HG03060 (cell line): ENCODE measurements around the gene GPR22.

Source experiments
- ATAC-seq: cut with Tn5 transposase; IDR thresholded peaks from one replicate; pipeline ENCODE4 v1.9.1; 2021; ENCODE audit warnings: low read depth, moderate number of reproducible peaks; ENCODE audit not compliant: unreplicated experiment

The GPR22 gene

DNA sequence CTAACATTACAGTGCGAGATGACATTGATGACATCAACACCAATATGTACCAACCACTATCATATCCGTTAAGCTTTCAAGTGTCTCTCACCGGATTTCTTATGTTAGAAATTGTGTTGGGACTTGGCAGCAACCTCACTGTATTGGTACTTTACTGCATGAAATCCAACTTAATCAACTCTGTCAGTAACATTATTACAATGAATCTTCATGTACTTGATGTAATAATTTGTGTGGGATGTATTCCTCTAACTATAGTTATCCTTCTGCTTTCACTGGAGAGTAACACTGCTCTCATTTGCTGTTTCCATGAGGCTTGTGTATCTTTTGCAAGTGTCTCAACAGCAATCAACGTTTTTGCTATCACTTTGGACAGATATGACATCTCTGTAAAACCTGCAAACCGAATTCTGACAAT is 4.3 kb downstream of the GPR22 start:
- no peak for ATAC-seq

DNA sequence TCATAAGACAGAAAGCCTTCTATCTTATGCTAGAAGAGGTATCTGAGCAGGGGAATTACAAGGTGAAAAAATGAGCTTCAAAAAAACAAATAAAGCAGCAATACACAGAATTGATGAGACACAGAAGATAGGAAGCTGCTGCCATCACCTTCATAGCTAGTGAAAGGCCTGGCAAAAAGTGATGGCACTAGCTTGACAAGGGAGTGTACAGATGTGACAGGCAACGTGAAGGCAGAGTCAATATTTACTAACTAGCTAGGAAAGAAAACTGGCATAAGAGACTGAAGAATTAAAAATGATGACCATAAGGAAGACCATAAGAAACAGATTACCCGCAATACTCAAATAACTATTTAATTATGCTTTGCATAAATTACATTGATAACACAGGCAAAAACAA is 9.4 kb downstream of the GPR22 start:
- ATAC-seq: no peak

DNA sequence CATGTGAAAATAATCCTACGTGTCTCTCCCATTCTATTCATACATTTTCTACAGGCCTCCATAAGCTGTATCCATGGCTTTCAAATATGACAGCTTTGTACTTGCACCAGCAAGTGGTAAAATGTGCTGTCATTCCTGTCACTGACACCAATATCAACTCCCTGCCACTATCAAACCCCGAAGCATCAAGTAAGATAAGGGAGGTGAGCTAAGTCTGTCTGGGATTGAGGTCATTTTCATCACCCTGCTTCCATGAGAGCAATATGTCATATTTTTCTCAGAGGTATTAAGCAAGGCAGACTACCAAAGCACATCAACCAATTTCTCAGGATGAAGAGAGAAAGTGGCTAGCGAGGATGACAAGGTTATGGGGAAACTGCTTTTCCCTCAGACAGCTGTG is 11.1 kb downstream of the GPR22 start:
- no peak for ATAC-seq

DNA sequence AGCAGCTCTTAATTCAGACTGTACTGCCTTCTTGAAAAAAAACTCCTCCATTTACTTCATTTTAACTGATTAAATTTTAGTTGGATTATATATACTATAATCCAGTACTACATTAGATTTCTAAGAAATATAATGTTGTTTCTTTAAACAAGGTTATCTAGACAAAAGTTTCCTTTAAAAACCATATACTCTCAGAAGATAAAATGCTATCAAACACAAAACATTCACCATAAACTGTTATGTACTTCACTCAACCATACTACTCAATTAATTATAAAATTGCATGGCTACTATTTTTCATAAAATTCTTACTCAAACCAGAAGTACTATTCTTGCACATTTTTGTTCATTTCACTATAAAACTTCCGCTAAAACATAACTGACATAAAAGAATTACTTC is 12.7 kb downstream of the GPR22 start:
- no peak for ATAC-seq

DNA sequence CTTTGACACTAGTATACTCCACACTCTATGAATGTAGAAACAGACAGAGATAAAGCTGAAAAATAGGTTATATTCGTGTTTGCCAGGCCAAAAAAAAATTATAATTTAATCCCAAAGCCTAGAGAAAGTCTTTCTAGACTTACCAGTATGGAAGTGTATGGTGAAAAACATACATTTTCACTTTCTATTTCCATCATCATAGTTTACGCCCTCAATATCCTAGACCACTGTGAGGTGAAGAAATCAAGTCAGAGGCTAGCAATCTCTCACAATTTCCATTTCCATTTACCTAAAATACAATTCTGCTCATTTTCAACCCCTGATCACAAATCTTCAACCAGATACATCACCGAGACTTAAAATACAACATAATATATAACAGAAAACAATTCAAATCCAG is 16.2 kb downstream of the GPR22 start:
- ATAC-seq: no peak

DNA sequence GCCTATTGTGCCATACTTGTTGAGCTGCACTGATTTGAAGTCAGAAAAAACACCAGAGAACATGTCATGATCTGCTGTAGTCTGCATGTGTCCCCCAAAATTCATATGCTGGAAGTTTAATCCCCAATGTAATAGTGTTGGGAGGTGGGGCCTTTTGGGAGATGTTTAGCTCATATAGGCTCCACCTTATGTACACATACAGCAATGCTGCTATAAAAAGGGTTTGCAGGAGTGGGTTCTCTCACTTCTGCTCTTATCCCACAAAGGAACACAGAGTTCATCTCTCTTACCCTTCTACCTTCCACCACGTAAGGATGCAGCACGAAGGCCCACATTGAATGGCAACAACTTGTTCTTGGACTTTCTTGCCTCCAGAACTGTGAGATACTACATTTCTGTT is 23.0 kb downstream of the GPR22 start:
- no peak for ATAC-seq

DNA sequence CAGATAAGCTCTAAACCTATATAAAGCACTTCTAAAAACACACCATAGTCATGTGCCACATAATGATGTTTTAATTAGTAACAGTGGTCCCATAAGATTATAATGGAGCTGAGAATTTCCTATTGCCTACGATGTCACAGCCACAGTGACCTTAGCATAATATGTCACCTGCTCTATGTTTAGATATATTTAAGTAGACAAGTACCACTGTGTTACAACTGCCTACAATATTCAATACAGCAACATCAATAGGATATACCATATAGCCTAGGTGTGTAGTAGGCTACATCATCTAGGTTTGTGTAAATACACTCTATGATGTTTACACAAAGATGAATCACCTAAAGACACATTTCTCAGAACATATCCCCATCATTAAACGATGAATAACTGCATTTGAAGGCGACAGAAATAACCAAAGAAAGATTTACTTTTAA is 24.5 kb downstream of the GPR22 start:
- ATAC-seq: no peak

DNA sequence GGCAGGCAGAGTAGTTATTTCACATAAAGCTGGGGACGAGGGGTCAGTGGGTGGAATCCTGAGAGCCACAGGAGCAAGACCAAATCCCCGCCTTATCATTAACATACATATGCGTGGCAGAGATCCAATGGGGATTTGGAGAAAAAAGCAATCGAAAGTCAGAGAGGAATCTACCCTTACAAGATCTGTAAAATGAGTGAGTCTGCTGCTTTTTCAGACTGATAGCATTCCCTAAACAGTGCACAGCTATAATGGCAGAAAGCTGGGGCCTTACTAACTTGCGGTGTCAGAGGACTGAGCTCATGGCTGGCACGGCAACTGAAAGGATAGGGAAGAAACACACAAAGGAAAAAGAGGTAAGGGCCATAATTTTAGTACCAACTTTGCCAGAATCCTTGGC is 25.0 kb downstream of the GPR22 start:
- no peak for ATAC-seq

DNA sequence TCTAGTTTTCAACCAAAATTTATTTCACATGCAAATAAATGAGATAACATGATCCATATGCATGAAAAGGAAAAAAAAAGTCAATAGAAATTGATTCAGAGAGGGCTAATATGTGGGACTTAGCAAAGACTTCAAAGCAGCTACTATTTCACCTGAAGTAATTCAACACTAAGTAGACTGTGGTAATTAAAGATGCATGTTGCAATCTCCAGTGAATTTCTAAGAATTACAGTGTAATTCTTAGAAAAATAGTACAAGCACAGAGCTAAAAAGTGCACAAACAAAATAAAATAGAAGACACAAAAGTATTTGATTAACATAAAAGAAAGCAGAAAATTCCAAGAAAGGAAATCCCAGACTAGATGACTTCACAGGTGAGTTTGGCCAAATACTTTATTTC is 25.7 kb downstream of the GPR22 start:
- no peak for ATAC-seq

DNA sequence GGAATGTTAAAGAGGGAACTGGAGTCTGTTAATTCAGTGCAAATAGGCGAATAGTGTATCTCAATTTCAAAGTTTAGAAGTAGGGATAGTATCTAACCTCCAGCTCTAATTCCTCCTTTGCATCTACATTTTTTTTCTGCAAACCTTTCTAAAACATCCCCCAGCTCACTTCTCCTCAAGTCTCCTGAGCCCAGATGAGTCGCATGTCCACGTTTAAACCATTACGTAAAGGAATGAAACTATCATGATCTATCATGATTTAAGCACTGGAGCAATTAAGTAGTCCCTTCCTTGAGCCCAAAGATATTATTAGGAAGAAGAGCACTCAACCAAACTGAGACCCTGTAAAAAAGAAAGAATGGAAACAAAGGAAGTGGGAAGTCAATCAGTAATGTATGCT is 29.9 kb downstream of the GPR22 start:
- ATAC-seq: no peak

DNA sequence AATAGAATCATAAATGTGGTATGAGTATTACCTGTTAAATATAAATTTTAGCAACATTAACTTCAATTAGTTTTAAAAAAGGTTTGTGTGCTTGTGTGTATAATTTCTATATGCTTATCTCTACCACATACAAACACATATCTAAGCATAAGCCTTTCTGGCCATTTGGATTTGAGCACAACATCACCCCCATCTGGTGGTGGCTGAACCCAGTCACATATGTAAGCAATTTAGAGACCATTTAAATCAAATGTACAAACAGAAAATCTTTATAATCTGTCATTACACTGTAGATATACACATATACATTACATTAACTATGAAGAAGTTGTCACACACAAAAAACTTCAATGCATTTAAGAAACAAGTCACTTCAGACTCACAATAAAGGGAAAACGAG is 31.7 kb downstream of the GPR22 start:
- ATAC-seq: no peak

DNA sequence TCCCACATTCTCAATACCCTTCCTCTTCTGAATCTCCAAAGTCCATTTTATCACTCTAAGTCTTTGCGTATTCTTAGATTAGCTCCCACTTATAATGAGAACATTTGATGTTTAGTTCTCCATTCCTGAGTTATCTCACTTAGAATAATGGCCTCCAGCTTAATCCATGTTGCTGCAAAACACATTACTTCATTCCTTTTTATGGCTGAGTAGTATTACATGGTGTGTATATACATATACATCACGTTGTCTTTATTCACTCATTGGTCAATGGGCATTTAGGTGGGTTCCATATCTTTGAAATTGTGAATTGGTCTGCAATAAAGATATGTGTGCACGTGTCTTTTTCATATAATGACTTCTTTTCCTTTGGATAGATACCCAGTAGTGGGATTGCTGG is 32.3 kb downstream of the GPR22 start:
- no peak for ATAC-seq

DNA sequence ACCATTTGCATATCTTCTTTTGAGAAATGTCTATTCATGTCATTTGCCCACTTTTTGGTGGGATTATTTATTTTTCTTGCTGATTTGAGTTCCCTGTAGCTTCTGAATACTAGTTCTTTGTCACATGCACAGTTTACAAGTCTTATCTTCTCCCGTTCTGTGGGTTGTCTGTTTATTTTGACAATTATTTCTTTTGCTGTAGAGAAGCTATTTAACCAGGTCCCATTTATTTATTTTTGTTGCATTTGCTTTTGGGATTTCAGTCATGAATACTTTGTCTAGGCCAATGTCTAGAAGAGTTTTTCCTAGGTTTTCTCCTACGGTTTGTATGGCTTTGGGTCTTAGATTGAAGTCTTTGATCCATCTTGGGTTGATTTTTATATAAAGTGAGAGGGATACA is 32.9 kb downstream of the GPR22 start:
- no peak for ATAC-seq

DNA sequence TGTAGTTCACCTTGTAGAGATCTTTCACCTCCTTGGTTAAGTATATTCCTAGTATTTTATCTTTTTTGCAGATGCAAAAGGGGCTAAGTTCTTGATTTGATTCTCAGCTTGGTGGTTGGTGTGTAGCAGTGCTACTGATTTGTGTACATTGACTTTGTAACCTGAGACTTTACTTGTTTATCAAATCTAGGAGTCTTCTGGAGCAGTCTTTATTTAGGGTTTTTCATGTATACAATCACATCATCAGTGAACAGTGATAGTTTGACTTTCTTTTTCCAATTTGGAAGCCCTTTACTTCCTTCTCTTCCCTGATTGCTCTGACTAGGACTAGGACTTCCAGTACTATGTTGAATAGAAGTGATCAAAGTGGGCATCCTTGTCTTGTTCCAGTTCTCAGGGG is 33.8 kb downstream of the GPR22 start:
- no peak for ATAC-seq

DNA sequence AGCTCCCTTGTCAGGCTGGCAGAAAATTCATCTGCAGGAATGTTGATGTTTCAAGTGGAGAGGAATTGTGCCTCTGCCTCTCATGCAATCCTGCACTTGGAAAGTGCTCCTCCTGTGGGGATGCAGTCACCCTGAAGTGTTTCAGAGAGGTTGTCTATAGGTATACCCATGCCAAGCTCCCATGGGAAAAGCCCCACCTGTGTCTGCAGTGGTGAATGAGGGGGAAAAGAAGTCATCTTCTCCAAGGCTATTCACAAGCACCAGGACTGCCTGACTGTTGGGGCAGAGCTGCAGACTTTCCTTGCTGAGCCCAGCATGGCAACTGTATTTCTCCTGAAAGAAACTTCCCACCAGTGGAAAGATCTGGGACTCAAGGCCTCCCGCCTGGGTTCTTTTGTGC is 35.5 kb downstream of the GPR22 start:
- no peak for ATAC-seq

DNA sequence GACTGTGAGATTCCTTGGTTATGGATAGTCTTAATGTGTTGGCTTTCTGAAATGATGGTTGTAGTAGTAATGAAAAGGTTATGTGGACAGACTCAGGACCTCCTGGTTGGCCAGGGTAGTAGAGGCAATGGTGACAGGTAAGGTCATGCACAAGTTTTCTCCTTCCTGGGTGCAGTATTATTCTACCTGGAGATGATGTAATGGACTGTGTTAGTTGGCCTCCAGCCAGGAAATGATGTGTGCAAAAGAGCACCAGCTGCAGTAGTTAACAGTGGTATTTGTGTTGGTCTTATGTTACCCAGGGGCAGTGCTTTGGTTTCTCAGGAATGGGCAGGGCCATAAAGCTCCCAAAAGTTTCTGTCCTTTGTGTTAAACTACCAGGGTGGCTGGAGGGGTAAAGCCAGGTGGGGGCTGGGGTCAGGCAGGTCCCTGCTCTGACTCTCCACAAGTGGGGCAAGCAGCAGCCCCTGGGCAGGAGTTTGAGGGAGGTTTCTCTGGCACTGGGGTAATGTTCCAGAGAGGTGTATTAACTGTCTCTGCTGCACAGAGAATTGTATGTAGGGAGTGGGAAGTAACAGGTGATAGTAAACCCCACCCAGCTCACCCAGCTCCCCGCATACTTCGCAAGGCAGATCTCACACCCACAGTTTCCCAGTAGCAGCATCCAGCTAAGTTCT is 36.3 kb downstream of the GPR22 start:
- no peak for ATAC-seq

DNA sequence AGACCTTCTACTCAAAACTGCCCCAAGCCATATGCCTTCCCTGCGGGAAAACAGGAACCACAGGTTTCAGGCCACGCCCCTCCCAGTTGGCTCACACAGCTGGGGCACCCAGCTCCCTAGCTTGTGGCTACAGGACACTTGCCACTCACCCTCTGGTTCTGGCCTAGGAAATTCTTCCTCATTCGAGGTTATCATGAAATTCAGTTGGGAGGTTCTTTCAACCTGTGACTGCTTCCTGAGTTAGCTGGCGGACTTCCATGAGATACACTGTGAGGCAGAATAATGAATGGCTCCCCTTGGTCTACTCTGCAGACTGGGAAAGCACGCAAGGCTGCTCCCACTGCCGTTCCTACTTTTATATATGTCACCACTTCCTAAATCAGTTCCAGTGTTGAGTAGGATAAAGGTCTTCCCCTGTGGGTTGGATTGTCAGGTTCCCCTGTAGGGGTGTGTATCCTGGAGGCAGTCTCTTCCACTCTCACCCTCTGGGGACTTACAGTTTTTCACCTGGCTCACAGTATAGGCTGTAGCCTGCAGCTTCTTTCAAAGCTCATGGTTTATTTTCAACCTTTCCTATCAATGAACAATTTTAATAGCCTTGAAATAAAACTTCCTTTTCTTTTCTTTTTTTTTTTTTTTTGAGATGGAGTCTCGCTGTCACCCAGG is 37.0 kb downstream of the GPR22 start:
- no peak for ATAC-seq
